Spleen (tissue), 11 donors: ENCODE results near the gene ANKRD12. TPM values are rescaled to one million over a fixed set of nuclear protein-coding genes. Genes with fewer than 3 reads are reported as not detected.

Source experiments
- DNase-seq: peaks from one replicate; pipeline ENCODE4 v3.0.0-alpha.2; 2020
- H3K27ac ChIP-seq, 8 donors: fragments of 200-600 bp; sonication (generic) in 7 of 8; 1 replicate in 4 of 8; 2 replicates in 4 of 8; pipeline versions ENCODE4 v1.5.0 to v1.8.0; 2016 to 2021; ENCODE audit warnings: inconsistent platforms in 4 of 8, mild to moderate bottlenecking in 4 of 8, moderate library complexity in 1 of 8
- H3K27me3 ChIP-seq, 7 donors: fragments of 200-600 bp; sonication (generic) in 6 of 7; replicated peaks in 1 of 7; 1 replicate in 4 of 7; 2 replicates in 3 of 7; pipeline versions ENCODE4 v1.5.0 to v1.8.0; 2016 to 2021; ENCODE audit warnings: inconsistent platforms in 3 of 7, mild to moderate bottlenecking in 1 of 7
- H3K36me3 ChIP-seq, 6 donors: fragments of 200-600 bp; sonication (generic) in 5 of 6; 1 replicate in 4 of 6; 2 replicates in 2 of 6; pipeline versions ENCODE4 v1.5.0 to v1.8.0; 2016 to 2021; ENCODE audit warnings: inconsistent platforms in 2 of 6
- H3K4me1 ChIP-seq, 6 donors: fragments of 200-600 bp; sonication (generic) in 5 of 6; 1 replicate in 3 of 6; 2 replicates in 3 of 6; pipeline versions ENCODE4 v1.5.0 to v1.8.0; 2016 to 2021; ENCODE audit warnings: inconsistent platforms in 3 of 6
- H3K4me3 ChIP-seq, 8 donors: fragments of 200-600 bp; sonication (generic) in 7 of 8; 1 replicate in 4 of 8; 2 replicates in 4 of 8; pipeline versions ENCODE4 v1.5.0 to v1.8.0; 2016 to 2021; ENCODE audit warnings: inconsistent platforms in 4 of 8, mild to moderate bottlenecking in 4 of 8, moderate library complexity in 2 of 8
- H3K9me3 ChIP-seq, 8 donors: fragments of 200-600 bp; sonication (generic) in 7 of 8; 1 replicate in 4 of 8; 2 replicates in 4 of 8; pipeline versions ENCODE4 v1.5.0 to v1.8.0; 2016 to 2021; ENCODE audit warnings: inconsistent platforms in 4 of 8
- CTCF ChIP-seq, 11 experiments: fragments of 200-600 bp in 7 of 11; fragments of 450-650 bp in 4 of 11; sonication (generic) in 4 of 11; IDR thresholded peaks in 8 of 11; conservative IDR thresholded peaks in 3 of 11; 1 replicate in 7 of 11; 2 replicates in 4 of 11; pipeline versions ENCODE4 v1.4.0 to v1.8.0; 2016 to 2021; ENCODE audit warnings: antibody characterized with exemption in 11 of 11, inconsistent platforms in 4 of 11, mild to moderate bottlenecking in 1 of 11
- POLR2A ChIP-seq, 3 donors: fragments of 450-650 bp; IDR thresholded peaks; one replicate each; pipeline ENCODE4 v1.5.1; 2017; ENCODE audit warnings: antibody characterized with exemption in 3 of 3, mild to moderate bottlenecking in 1 of 3
- POLR2AphosphoS5 ChIP-seq, 3 donors: sonication (generic); formaldehyde crosslinking; IDR thresholded peaks; one replicate each; pipeline ENCODE4 v1.5.1; 2017; ENCODE audit warnings: antibody characterized with exemption in 3 of 3
- WGBS, 5 donors: extraction: QIAGEN DNeasy Blood & Tissue Kit in 3 of 5; methylation state at CpG; one replicate each; pipeline versions ENCODE4 v1.1.5 to v1.1.7; 2013 to 2018; 5-methylcytosine and 5-hydroxymethylcytosine counted together
- intact Hi-C: fragments of 100-400 bp; cut with DNase I; formaldehyde crosslinking; loops from one replicate; pipeline ENCODE4 v1.15.0; 2023; ENCODE audit warnings: low total_unique reads
- polyA plus RNA-seq, 3 donors: library from polyadenylated mRNA; stranded (reverse); fragments of 200-250 nt; gene quantifications; one replicate each; pipeline ENCODE4 v1.2.1, GENCODE V29; 2013
- total RNA-seq, 7 donors: library from RNA; depleted of rRNA in 3 of 7; stranded (reverse); fragments of >200 nt in 3 of 7; fragmentation: NEBNext Ultra II Directional in 4 of 7; extraction: Animal tissue kit (Norgen Biotek cat#: 25700) in 4 of 7; gene quantifications; one replicate each; pipeline versions ENCODE4 v1.1.0 to v1.2.1, GENCODE V29; 2016 to 2021
- donor health status: healthy with polysubstance abuse.
- donor health status: DM: no; HTN: no; CAD: no; lungs with moderate emphysema.
- donor health status: DM: no; HTN: no; CAD: no.
- donor health status: Bipolar disorder and iron deficiency.
- donor health status: healthy.
- donor health status: DM: no; HTN: no; CAD: no.
- donor health status: DM: yes; HTN: yes; CAD: no.

ANKRD12 gene
- total and polyA plus RNA-seq, 10 donors: 7.6 to 122 (median 84.4) TPM

GRCh38 chr18:9137168-9138066 is 836 bp downstream of the ANKRD12 start:
- Histone ChIP-seq H3K4me3 (peak overlapping the region; percentile 48 to 85 (median 72)), H3K4me1 (peaks cover 47 to 84% (median 71%) of the 10 kb centered on the region in 6 donors), H3K27me3 (no peaks in the 10 kb centered on the region), H3K27ac (peak overlapping the region; percentile 99 to 100 (median 99)), H3K9me3 (no peaks in the 10 kb centered on the region), H3K36me3 (peaks cover 0 to 28% (median 8%) of the 10 kb centered on the region in 6 donors)
- TF ChIP-seq CTCF (IDR thresholded peaks at IDR 0.05 in 8 of 11, conservative IDR thresholded peaks at IDR 0.05 in 3 of 11) (no peak), POLR2A (IDR thresholded peaks at IDR 0.05) (no peak), POLR2AphosphoS5 (IDR thresholded peaks at IDR 0.05) (no peak)
- WGBS, 5 donors: 0 to 1% (median 1%) methylated on average over 46 to 95 of the region's 95 CpGs
- peak; percentile 94 for DNase-seq
- intact Hi-C loops: loop anchor here (5.0 kb wide), 1 partner anchor 35 kb away; the partner anchor contains the start of gene NDUFV2

- intact Hi-C loops: loop anchor here (5.0 kb wide), 1 partner anchor 37 kb away; the partner anchor contains the start of gene NDUFV2
- peak overlapping the region in 6 of 8 donors; percentile 5 to 83 (median 43) for H3K4me3 ChIP-seq
- 42 to 54% (median 43%) methylated on average over 7 of the region's 7 CpGs for WGBS, 5 donors
- no peaks in the 10 kb centered on the region for H3K27me3 ChIP-seq
- H3K4me1 ChIP-seq: peaks cover 61 to 85% (median 81%) of the 10 kb centered on the region in 6 donors
- peak overlapping the region; percentile 4 to 100 (median 99) for H3K27ac ChIP-seq
- H3K36me3 ChIP-seq: peaks cover 0 to 7% (median 2%) of the 10 kb centered on the region in 6 donors
- no peaks in the 10 kb centered on the region for H3K9me3 ChIP-seq
- no peak for DNase-seq
- TF ChIP-seq POLR2AphosphoS5 (IDR thresholded peaks at IDR 0.05) (no peak), POLR2A (IDR thresholded peaks at IDR 0.05) (no peak), CTCF (IDR thresholded peaks at IDR 0.05 in 8 of 11, conservative IDR thresholded peaks at IDR 0.05 in 3 of 11) (no peak)
Measured at GRCh38 chr18:9139400-9140039, 2.9 kb downstream of the ANKRD12 start.

GRCh38 chr18:9140381-9140780 is 3.8 kb downstream of the ANKRD12 start:
- H3K4me3 ChIP-seq: peak overlapping the region in 3 of 8 donors; percentile 70 to 83 (median 71)
- intact Hi-C loops: no loop called here

More at GRCh38 chr18:9140381-9140780, 3.8 kb downstream of the ANKRD12 start:
- Histone ChIP-seq H3K9me3 (no peaks in the 10 kb centered on the region), H3K4me1 (peaks cover 64 to 85% (median 81%) of the 10 kb centered on the region in 6 donors), H3K36me3 (no peaks in the 10 kb centered on the region), H3K27me3 (no peaks in the 10 kb centered on the region), H3K27ac (peak overlapping the region; percentile 4 to 100 (median 99))
- TF ChIP-seq POLR2A (IDR thresholded peaks at IDR 0.05) (no peak), POLR2AphosphoS5 (IDR thresholded peaks at IDR 0.05) (no peak), CTCF (IDR thresholded peaks at IDR 0.05 in 8 of 11, conservative IDR thresholded peaks at IDR 0.05 in 3 of 11) (no peak)
- DNase-seq: no peak
- 23 to 45% (median 35%) methylated on average over 2 of the region's 2 CpGs for WGBS, 5 donors
